HEK293 (cell line): ENCODE measurements around the gene FAM240A.

Experiments used
- CTCF ChIP-seq: fragments of 450-650 bp; formaldehyde crosslinking; IDR thresholded peaks from 2 replicates; pipeline ENCODE4 v1.5.1; 2016; ENCODE audit warnings: missing biosample characterization, missing genetic modification characterization
- PRDM10 ChIP-seq: fragments of 450-650 bp; formaldehyde crosslinking; IDR thresholded peaks from 2 replicates; pipeline ENCODE4 v1.5.1; 2016; ENCODE audit warnings: missing biosample characterization, missing genetic modification characterization
- TCF7L2 ChIP-seq: IDR thresholded peaks from 2 replicates; pipeline ENCODE4 v1.6.1; 2011; ENCODE audit warnings: low read depth, mild to moderate bottlenecking, inconsistent platforms, low read length, moderate library complexity, borderline replicate concordance
- ZNF214 ChIP-seq: fragments of 450-650 bp; formaldehyde crosslinking; IDR thresholded peaks from 2 replicates; pipeline ENCODE4 v1.5.1; 2017; ENCODE audit warnings: missing biosample characterization, mild to moderate bottlenecking, missing genetic modification characterization, borderline replicate concordance
- ZNF26 ChIP-seq: fragments of 450-650 bp; formaldehyde crosslinking; IDR thresholded peaks from 2 replicates; pipeline ENCODE4 v1.5.1; 2016; ENCODE audit warnings: missing biosample characterization, missing genetic modification characterization
- ZNF660 ChIP-seq: fragments of 450-650 bp; IDR thresholded peaks from 2 replicates; pipeline ENCODE4 v1.5.1; 2018; ENCODE audit warnings: missing biosample characterization, mild to moderate bottlenecking, missing genetic modification characterization

GRCh38 chr3:46670000-46670890, 57.9 kb downstream of the FAM240A start:
- no peak for TF ChIP-seq CTCF (tag by site-specific recombination)
- no peak for TF ChIP-seq TCF7L2
- TF ChIP-seq PRDM10 (tag by site-specific recombination): no peak
- TF ChIP-seq ZNF214 (tag by site-specific recombination): no peak
- no peak for TF ChIP-seq ZNF26 (tag by site-specific recombination)
- TF ChIP-seq ZNF660: no peak
